ENCODE results near the gene CXADR. TPM values are rescaled to one million over a fixed set of nuclear protein-coding genes. Genes with fewer than 3 reads are reported as not detected.

The CXADR gene
- total RNA-seq, 1 experiment from 2014 or later, result 152 TPM

- no peaks in the 10 kb centered on the region for H3K4me1 ChIP-seq (ENCODE audit: insufficient read depth, low read length)
- no peak overlapping the region for H3K18ac ChIP-seq (ENCODE audit: insufficient read length, low read depth, low read length)
- H4K5ac ChIP-seq (ENCODE audit: insufficient read length, low read depth, low read length), result no peak overlapping the region
- H3K27me3 ChIP-seq (ENCODE audit: insufficient read depth, low read length), result no peaks in the 10 kb centered on the region
- no peak overlapping the region for H3K4me3 Mint-ChIP-seq
- H3K14ac ChIP-seq (ENCODE audit: insufficient read depth, low read length), result no peak overlapping the region
- TF ChIP-seq, protein P1, sequence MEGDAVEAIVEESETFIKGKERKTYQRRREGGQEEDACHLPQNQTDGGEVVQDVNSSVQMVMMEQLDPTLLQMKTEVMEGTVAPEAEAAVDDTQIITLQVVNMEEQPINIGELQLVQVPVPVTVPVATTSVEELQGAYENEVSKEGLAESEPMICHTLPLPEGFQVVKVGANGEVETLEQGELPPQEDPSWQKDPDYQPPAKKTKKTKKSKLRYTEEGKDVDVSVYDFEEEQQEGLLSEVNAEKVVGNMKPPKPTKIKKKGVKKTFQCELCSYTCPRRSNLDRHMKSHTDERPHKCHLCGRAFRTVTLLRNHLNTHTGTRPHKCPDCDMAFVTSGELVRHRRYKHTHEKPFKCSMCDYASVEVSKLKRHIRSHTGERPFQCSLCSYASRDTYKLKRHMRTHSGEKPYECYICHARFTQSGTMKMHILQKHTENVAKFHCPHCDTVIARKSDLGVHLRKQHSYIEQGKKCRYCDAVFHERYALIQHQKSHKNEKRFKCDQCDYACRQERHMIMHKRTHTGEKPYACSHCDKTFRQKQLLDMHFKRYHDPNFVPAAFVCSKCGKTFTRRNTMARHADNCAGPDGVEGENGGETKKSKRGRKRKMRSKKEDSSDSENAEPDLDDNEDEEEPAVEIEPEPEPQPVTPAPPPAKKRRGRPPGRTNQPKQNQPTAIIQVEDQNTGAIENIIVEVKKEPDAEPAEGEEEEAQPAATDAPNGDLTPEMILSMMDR (conservative IDR thresholded peaks at IDR 0.05), result no peak
- H3K36me3 Mint-ChIP-seq (ENCODE audit: insufficient read depth in 1 of 3, low read depth in 3 of 3), result peaks cover 46 to 85% (median 78%) of the 10 kb centered on the region in 3 experiments; a peak in 6 of 7 replicates
- H3K4ac ChIP-seq (ENCODE audit: low read depth, low read length), result no peak overlapping the region
- H3K4me2 ChIP-seq (ENCODE audit: insufficient read depth, insufficient read length, low read length), result no peak overlapping the region
- H3K27ac Mint-ChIP-seq, result no peak overlapping the region
- H2BK120ac ChIP-seq (ENCODE audit: low read depth, low read length, poor library complexity, severe bottlenecking), result no peak overlapping the region
- H3K79me2 ChIP-seq (ENCODE audit: insufficient read depth, low read length), result peaks cover 4% of the 10 kb centered on the region; the same call in 1 of the 2 replicates
- no peak overlapping the region for H2BK5ac ChIP-seq (ENCODE audit: insufficient read length, low read length)
- H3K23me2 ChIP-seq (ENCODE audit: insufficient read length, low read depth, low read length, poor library complexity, severe bottlenecking), result no peaks in the 10 kb centered on the region
- H3T11ph ChIP-seq (ENCODE audit: low read length), result no peak overlapping the region
- H3K79me1 ChIP-seq (ENCODE audit: insufficient read depth, low read depth, low read length, poor library complexity, severe bottlenecking), result peaks cover 12% of the 10 kb centered on the region
- H3K4me1 Mint-ChIP-seq, result no peaks in the 10 kb centered on the region
- no peak overlapping the region for H3K56ac ChIP-seq (ENCODE audit: insufficient read length, low read depth, low read length)
- H2BK12ac ChIP-seq (ENCODE audit: insufficient read length, low read depth, low read length), result no peak overlapping the region
- no peak overlapping the region for H2AFZ ChIP-seq (ENCODE audit: low read length)
- H3K9me3 Mint-ChIP-seq, result no peaks in the 10 kb centered on the region
- no peak overlapping the region for H2AK5ac ChIP-seq (ENCODE audit: insufficient read length, low read length)
- H4K8ac ChIP-seq (replicated peaks; ENCODE audit: insufficient read length, low read depth, low read length), result no peak overlapping the region
- H2BK20ac ChIP-seq (ENCODE audit: low read depth, low read length, poor library complexity, severe bottlenecking), result no peak overlapping the region
- WGBS (ENCODE audit: extremely low coverage, insufficient read length, low lambda C conversion rate), result no CpG with 5 or more reads among the region's 5 CpGs
- no peak overlapping the region for H3K27ac ChIP-seq (ENCODE audit: insufficient read length, low read depth, low read length)
- no peaks in the 10 kb centered on the region for H3K9me3 ChIP-seq (ENCODE audit: control insufficient read depth, low read depth, low read length)
- no peak overlapping the region for H2BK15ac ChIP-seq (ENCODE audit: low read depth, low read length)
- H4K91ac ChIP-seq (ENCODE audit: insufficient read length, low read depth, low read length), result no peak overlapping the region
- H4K20me1 ChIP-seq (ENCODE audit: control insufficient read depth, insufficient read depth, insufficient read length), result no peaks in the 10 kb centered on the region
- DNase-seq, result no peak
- H3K23ac ChIP-seq (ENCODE audit: insufficient read length, low read depth, low read length), result no peak overlapping the region
- H3K27me3 Mint-ChIP-seq (ENCODE audit: low read depth), result no peaks in the 10 kb centered on the region
- no peak overlapping the region for H3K9ac ChIP-seq (ENCODE audit: extremely low read depth, insufficient read length, low read length)
These were observed 47.7 kb downstream of the CXADR start for GRCh38 chr21:17560377-17561025.

Measured in H9 (cell line).